ENCODE measurements around the gene ACAP3.

ACAP3 gene

DNA sequence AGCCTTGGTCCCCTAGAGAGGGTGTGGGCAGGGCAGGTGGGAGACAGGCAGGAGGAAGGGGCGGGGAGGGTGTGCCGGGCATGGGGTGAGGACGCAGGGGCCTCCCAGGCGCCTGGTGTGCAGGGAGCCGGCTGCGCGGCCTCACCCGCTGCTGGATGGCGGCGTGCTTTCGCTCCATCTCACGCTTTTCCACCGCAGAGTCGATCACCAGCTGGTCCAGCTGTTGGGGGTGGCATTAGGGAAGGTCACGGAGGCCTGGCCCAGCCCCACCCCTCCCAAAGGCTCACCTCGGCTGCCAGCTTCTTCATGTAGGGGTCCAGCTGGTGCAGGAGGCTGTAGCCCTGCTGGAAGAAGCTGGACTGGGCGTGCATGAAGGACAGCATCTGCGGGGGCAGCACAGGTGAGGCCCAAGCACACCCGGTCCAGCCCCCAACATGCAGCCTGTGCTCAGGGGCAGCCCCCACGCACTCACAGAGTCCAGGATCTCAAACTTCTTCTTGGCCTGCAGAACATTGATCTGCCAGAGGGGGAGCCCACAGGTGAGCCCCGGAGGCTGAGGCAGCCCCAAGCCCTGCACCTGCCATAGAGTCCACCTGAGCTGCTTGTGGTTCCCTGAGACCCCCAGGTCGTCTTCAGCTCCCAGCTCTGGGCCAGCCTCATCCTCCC lies 7.9 kb downstream of the ACAP3 start:
- Histone ChIP-seq H3K27ac (peak overlapping the region; percentile 88), H3K9me3 (ENCODE audit: severe bottlenecking) (no peaks in the 10 kb centered on the region), H3K4me3 (ENCODE audit: low read depth, low read length) (no peak overlapping the region), H3K27me3 (ENCODE audit: insufficient read depth, low read depth, severe bottlenecking) (no peaks in the 10 kb centered on the region), H3K36me3 (peaks cover 42% of the 10 kb centered on the region)
- peak; percentile 65 for DNase-seq
- TF ChIP-seq, protein P1, sequence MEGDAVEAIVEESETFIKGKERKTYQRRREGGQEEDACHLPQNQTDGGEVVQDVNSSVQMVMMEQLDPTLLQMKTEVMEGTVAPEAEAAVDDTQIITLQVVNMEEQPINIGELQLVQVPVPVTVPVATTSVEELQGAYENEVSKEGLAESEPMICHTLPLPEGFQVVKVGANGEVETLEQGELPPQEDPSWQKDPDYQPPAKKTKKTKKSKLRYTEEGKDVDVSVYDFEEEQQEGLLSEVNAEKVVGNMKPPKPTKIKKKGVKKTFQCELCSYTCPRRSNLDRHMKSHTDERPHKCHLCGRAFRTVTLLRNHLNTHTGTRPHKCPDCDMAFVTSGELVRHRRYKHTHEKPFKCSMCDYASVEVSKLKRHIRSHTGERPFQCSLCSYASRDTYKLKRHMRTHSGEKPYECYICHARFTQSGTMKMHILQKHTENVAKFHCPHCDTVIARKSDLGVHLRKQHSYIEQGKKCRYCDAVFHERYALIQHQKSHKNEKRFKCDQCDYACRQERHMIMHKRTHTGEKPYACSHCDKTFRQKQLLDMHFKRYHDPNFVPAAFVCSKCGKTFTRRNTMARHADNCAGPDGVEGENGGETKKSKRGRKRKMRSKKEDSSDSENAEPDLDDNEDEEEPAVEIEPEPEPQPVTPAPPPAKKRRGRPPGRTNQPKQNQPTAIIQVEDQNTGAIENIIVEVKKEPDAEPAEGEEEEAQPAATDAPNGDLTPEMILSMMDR (IDR thresholded peaks at IDR 0.05; ENCODE audit: low read depth, low read length) = peak; percentile 68

DNA sequence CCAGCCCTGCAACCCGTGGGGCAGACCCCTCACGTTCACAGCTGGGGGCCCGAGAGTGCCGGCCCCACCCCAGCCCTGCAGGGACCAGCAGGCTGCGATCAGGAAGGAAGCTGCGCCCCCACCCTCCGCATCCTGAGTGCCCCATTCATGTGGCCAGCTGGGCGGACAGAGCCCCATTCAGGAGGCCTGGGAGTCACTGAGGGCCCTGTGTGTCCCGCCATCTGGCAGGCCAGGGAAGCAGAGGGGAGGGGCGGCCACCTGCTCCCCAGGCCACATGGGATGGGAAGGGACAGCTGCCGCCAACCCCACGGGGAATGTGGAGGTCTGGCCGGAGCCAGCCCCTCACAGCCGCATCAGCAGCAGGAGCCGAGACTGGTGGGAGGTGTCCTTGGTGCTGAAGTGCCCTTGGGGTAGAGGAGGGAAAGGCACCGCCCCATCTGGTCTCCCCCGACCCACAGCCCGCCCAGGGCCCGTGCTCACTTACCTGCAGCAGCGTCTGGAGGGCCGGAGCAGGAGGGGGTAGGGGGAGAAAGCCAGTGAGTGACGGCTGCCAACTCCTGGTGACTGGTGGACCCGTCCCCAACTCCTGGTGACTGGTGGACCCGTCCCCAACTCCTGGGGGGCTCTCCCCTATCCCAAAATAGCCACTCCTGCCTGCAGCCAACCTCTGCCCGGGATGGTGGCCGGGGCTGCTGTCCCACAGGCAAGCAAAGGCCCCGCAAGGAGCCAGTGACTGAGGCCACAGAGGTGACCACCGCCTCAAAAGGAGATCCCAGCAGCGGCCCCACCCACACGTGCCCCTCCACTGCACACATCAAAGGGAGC lies 8.7 kb downstream of the ACAP3 start:
- Histone ChIP-seq H3K4me3 (ENCODE audit: low read depth, low read length) (peak overlapping the region; percentile 10; the same call in 1 of the 2 replicates), H3K27me3 (ENCODE audit: insufficient read depth, low read depth, severe bottlenecking) (no peaks in the 10 kb centered on the region), H3K27ac (peak overlapping the region; percentile 88), H3K36me3 (peaks cover 49% of the 10 kb centered on the region), H3K9me3 (ENCODE audit: severe bottlenecking) (no peaks in the 10 kb centered on the region)
- TF ChIP-seq, protein P1 (IDR thresholded peaks at IDR 0.05; ENCODE audit: low read depth, low read length) = no peak
- peak; percentile 96 for DNase-seq

DNA sequence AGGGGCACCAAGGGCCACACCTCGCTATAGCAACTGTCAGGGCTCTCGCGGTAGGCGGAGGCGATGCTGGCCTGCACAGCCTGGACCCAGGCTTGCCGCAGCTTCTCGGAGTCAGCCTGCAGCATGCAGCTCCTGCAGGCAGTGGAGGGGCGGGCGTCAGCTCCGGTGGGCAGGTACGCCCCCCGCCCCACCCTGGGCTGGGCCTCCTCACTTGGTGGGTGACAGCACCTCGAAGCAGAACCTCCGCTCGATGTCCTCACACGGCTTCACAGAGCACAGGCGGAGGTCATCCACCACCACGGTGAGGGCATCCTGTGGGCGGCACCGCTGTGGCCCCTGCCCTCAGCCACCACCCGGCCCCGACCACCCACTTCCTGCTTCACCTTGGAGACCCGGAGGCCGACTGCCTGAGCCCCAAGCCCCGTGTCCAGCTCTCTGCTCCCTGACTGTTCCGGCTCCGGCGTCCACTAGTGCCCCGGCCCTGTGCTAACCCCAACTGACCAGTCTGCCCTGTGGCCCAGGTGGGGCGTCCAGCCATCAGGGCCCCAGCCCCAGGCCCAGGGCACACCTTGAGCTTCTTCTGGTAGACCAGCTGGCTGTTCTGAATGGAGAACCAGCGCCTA lies 9.8 kb downstream of the ACAP3 start:
- H3K27me3 ChIP-seq (ENCODE audit: insufficient read depth, low read depth, severe bottlenecking) = no peaks in the 10 kb centered on the region
- TF ChIP-seq, protein P1 (IDR thresholded peaks at IDR 0.05; ENCODE audit: low read depth, low read length) = no peak
- H3K36me3 ChIP-seq = peaks cover 57% of the 10 kb centered on the region
- H3K4me3 ChIP-seq (ENCODE audit: low read depth, low read length) = no peak overlapping the region
- H3K9me3 ChIP-seq (ENCODE audit: severe bottlenecking) = no peaks in the 10 kb centered on the region
- peak overlapping the region; percentile 88 for H3K27ac ChIP-seq
- no peak for DNase-seq

DNA sequence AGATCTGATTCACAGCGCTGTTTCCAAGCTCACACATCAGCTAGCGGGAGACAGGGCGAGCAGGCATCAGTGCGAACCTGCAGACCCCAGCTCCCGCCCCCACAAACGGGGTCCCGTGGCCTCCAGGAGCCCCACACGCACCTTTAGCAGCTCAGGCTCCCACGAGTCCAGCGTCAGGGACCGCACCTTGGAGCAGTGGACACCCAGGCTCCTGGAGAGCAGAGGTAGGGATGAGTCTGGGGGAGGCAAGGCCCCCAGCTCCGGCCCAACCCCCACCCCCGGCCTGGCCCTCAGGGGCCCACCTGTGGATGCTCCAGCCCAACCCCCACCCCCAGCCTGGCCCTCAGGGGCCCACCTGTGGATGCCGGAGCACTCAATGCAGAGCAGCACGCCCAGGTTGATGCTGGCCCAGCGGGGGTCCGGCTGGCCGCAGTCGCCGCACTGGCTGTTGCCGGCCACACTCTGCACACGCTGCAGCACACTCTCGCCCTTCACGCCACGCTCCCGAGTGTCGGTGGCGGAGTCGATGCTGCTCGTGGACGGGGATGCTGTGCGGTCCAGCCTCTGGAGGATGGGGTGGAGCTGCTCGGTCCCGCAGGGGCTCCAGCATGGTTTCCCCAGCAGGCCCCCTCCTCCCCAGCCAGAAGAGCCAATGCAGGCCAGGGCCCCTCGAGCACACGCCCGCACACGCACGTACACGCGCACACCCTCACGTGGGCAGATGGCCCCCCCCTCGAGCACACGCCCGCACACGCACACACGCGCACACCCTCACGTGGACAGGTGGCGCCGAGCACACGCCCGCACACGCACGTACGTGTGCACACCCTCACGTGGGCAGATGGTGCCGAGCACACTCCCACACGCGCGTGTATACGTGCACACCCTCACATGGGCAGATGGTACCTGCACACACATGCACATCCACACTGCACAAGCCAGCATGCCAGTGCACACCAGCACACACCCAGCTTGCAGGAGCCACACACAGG lies 11.4 kb downstream of the ACAP3 start:
- H3K36me3 ChIP-seq = peaks cover 65% of the 10 kb centered on the region
- no peak overlapping the region for H3K27ac ChIP-seq
- H3K9me3 ChIP-seq (ENCODE audit: severe bottlenecking) = no peaks in the 10 kb centered on the region
- H3K4me3 ChIP-seq (ENCODE audit: low read depth, low read length) = no peak overlapping the region
- TF ChIP-seq, protein P1 (IDR thresholded peaks at IDR 0.05; ENCODE audit: low read depth, low read length) = no peak
- DNase-seq = no peak
- H3K27me3 ChIP-seq (ENCODE audit: insufficient read depth, low read depth, severe bottlenecking) = no peaks in the 10 kb centered on the region
